Prostate gland (tissue), 2 donors: ENCODE measurements around the gene CDC42BPB.

Experiments used
- CTCF ChIP-seq, 4 experiments: fragments of 200-600 bp in 2 of 4; fragments of 450-650 bp in 2 of 4; sonication (generic) in 2 of 4; IDR thresholded peaks; 1 replicate in 3 of 4; 2 replicates in 1 of 4; pipeline ENCODE4 v1.5.1; 2016 to 2019; ENCODE audit warnings: antibody characterized with exemption in 4 of 4, mild to moderate bottlenecking in 2 of 4, moderate library complexity in 2 of 4
- POLR2A ChIP-seq: fragments of 450-650 bp; IDR thresholded peaks from one replicate; pipeline ENCODE4 v1.6.1; 2016; ENCODE audit warnings: antibody characterized with exemption, mild to moderate bottlenecking

GRCh38 chr14:103081951-103082350 is 24.6 kb upstream of the CDC42BPB start:
- TF ChIP-seq POLR2A: no peak
- TF ChIP-seq CTCF (IDR thresholded peaks at IDR 0.05): no peak
